GM23338 (cell line): ENCODE results near the gene TDG. TPM values are rescaled to one million over a fixed set of nuclear protein-coding genes. Genes with fewer than 3 reads are reported as not detected.

Experiments
- ATAC-seq: fragments of 200-7000 bp; cut with Tn5 transposase; 3 replicates; pipeline ENCODE4 v1.9.1; 2020
- DNase-seq: peaks from one replicate; pipeline ENCODE4 v3.0.0-alpha.2; 2015; ENCODE audit warnings: low spot score
- H2AFZ ChIP-seq: fragments of 200-600 bp; sonication (generic); 2 replicates; pipeline ENCODE4 v1.8.0; 2016; ENCODE audit warnings: antibody characterized with exemption, mild to moderate bottlenecking, moderate library complexity
- H3F3A ChIP-seq: fragments of 200-600 bp; sonication (generic); replicated peaks from 2 replicates; pipeline ENCODE4 v1.8.0; 2017; ENCODE audit warnings: antibody characterized with exemption, mixed run types, low read depth
- H3K27ac ChIP-seq: fragments of 200-600 bp; sonication (generic); 2 replicates; pipeline ENCODE4 v1.6.1; 2016; ENCODE audit warnings: low read depth
- H3K27me3 ChIP-seq: fragments of 200-600 bp; sonication (generic); 2 replicates; pipeline ENCODE4 v1.8.0; 2016; ENCODE audit warnings: mild to moderate bottlenecking, mixed run types, moderate library complexity; ENCODE audit not compliant: insufficient read depth
- H3K36me3 ChIP-seq: fragments of 200-600 bp; sonication (generic); 2 replicates; pipeline ENCODE4 v1.8.0; 2016; ENCODE audit warnings: mild to moderate bottlenecking; ENCODE audit not compliant: insufficient read depth
- H3K4me1 ChIP-seq: fragments of 200-600 bp; sonication (generic); 2 replicates; pipeline ENCODE4 v1.8.0; 2016; ENCODE audit warnings: mild to moderate bottlenecking, moderate library complexity; ENCODE audit not compliant: insufficient read depth
- H3K4me2 ChIP-seq: fragments of 200-600 bp; sonication (generic); 2 replicates; pipeline ENCODE4 v1.7.1; 2017; ENCODE audit warnings: mixed run types
- H3K4me3 ChIP-seq: fragments of 200-600 bp; sonication (generic); 2 replicates; pipeline ENCODE4 v1.6.1; 2016; ENCODE audit warnings: mixed run types
- H3K79me2 ChIP-seq: fragments of 200-600 bp; sonication (generic); replicated peaks from 2 replicates; pipeline ENCODE4 v1.8.0; 2017; ENCODE audit warnings: mild to moderate bottlenecking; ENCODE audit not compliant: insufficient read depth
- H3K9me2 ChIP-seq: fragments of 200-600 bp; sonication (generic); 2 replicates; pipeline ENCODE4 v1.8.0; 2017; ENCODE audit not compliant: insufficient read depth
- H4K20me1 ChIP-seq: fragments of 200-600 bp; sonication (generic); replicated peaks from 2 replicates; pipeline ENCODE4 v1.8.0; 2017; ENCODE audit warnings: mild to moderate bottlenecking; ENCODE audit not compliant: insufficient read depth
- H3K27ac Mint-ChIP-seq: 2 replicates; pipeline ENCODE4 v1.8.0; 2020; ENCODE audit warnings: inconsistent platforms, mild to moderate bottlenecking, moderate library complexity, mixed read lengths
- H3K27me3 Mint-ChIP-seq: 3 replicates; pipeline ENCODE4 v1.8.0; 2022; ENCODE audit warnings: low read depth, mild to moderate bottlenecking, moderate library complexity, mixed read lengths, inconsistent platforms; ENCODE audit not compliant: insufficient read depth, poor library complexity
- H3K36me3 Mint-ChIP-seq: 3 replicates; pipeline ENCODE4 v1.8.0; 2021; ENCODE audit warnings: low read depth, mild to moderate bottlenecking, inconsistent platforms, moderate library complexity, mixed read lengths
- H3K4me1 Mint-ChIP-seq: 3 replicates; pipeline ENCODE4 v1.8.0; 2020; ENCODE audit warnings: mild to moderate bottlenecking, inconsistent platforms, mixed read lengths
- H3K4me3 Mint-ChIP-seq: 3 replicates; pipeline ENCODE4 v1.8.0; 2021; ENCODE audit warnings: moderate library complexity, mild to moderate bottlenecking, inconsistent platforms, mixed read lengths
- H3K9me3 Mint-ChIP-seq: 3 replicates; pipeline ENCODE4 v1.8.0; 2020; ENCODE audit warnings: moderate library complexity, mild to moderate bottlenecking, inconsistent platforms, mixed read lengths
- CREB1 ChIP-seq: fragments of 250-450 bp; sonication (Bioruptor Pico); IDR thresholded peaks from 2 replicates; pipeline ENCODE4 v1.5.0; 2020; ENCODE audit warnings: low read depth, mild to moderate bottlenecking, moderate library complexity
- CTCF ChIP-seq, 2 experiments: fragments of 200-600 bp in 1 of 2; sonication (generic) in 1 of 2; conservative IDR thresholded peaks; 2 replicates each; pipeline versions ENCODE4 v1.5.1 to v1.6.1; 2016 to 2017; ENCODE audit warnings: antibody characterized with exemption in 2 of 2, low read depth in 2 of 2, mild to moderate bottlenecking in 2 of 2, moderate library complexity in 1 of 2
- ETS1 ChIP-seq: IDR thresholded peaks from 2 replicates; pipeline ENCODE4 v1.6.1; 2016; ENCODE audit warnings: antibody characterized with exemption
- EZH2 ChIP-seq: fragments of 200-600 bp; sonication (generic); IDR thresholded peaks from one replicate; pipeline ENCODE4 v1.8.0; 2017; ENCODE audit warnings: antibody characterized with exemption, mild to moderate bottlenecking, low read depth; ENCODE audit not compliant: unreplicated experiment
- EZH2phosphoT487 ChIP-seq: fragments of 200-600 bp; sonication (generic); IDR thresholded peaks from one replicate; pipeline ENCODE4 v1.8.1; 2018; ENCODE audit warnings: antibody characterized with exemption; ENCODE audit not compliant: unreplicated experiment
- NANOG ChIP-seq: IDR thresholded peaks from 2 replicates; pipeline ENCODE4 v1.6.1; 2016; ENCODE audit warnings: antibody characterized with exemption, borderline replicate concordance
- POLR2AphosphoS5 ChIP-seq: IDR thresholded peaks from 2 replicates; pipeline ENCODE4 v1.6.1; 2016; ENCODE audit warnings: antibody characterized with exemption, low read depth
- REST ChIP-seq: IDR thresholded peaks from one replicate; pipeline ENCODE4 v1.6.1; 2018; ENCODE audit warnings: antibody characterized with exemption; ENCODE audit not compliant: unreplicated experiment
- STAT1 ChIP-seq: IDR thresholded peaks from one replicate; pipeline ENCODE4 v1.6.1; 2016; ENCODE audit warnings: antibody characterized with exemption; ENCODE audit not compliant: unreplicated experiment
- ZNF114 ChIP-seq: fragments of 250-450 bp; sonication (Bioruptor Pico); IDR thresholded peaks from 2 replicates; pipeline ENCODE4 v1.5.0; 2020; ENCODE audit warnings: mild to moderate bottlenecking, moderate library complexity
- ZNF331 ChIP-seq: fragments of 250-450 bp; sonication (Bioruptor Pico); IDR thresholded peaks from 2 replicates; pipeline ENCODE4 v1.5.0; 2020; ENCODE audit warnings: low read depth, mild to moderate bottlenecking, moderate library complexity
- ZNF462 ChIP-seq: fragments of 250-450 bp; sonication (Bioruptor Pico); IDR thresholded peaks from 2 replicates; pipeline ENCODE4 v1.5.0; 2020; ENCODE audit warnings: mild to moderate bottlenecking, moderate library complexity
- polyA plus RNA-seq: library from polyadenylated mRNA; unstranded; fragments of >200 nt; fragmentation: Nextera tagmentation; extraction: Ambion mirVana; gene quantifications from 2 replicates; pipeline ENCODE4 v1.2.1, GENCODE V29; 2016
- total RNA-seq: library from RNA; depleted of rRNA; stranded (reverse); fragments of >200 nt; shearing (Covaris generic); gene quantifications from 2 replicates; pipeline ENCODE4 v1.2.3, GENCODE V29; 2014

The TDG gene
- total and polyA plus RNA-seq, 2 experiments from 2014 or later, result 57.0 to 66.2 TPM

- Histone ChIP-seq H3K27ac (no peak overlapping the region), H3K4me2 (no peak overlapping the region), H3K27me3 (no peaks in the 10 kb centered on the region), H3K4me1 (no peaks in the 10 kb centered on the region), H2AFZ (no peak overlapping the region), H4K20me1 (no peaks in the 10 kb centered on the region), H3F3A (no peaks in the 10 kb centered on the region), H3K9me2 (no peaks in the 10 kb centered on the region), H3K79me2 (no peaks in the 10 kb centered on the region), H3K36me3 (no peaks in the 10 kb centered on the region), H3K4me3 (no peak overlapping the region)
- ATAC-seq (no peak), DNase-seq (no peak)
- Mint-ChIP-seq H3K27ac (no peak overlapping the region), H3K36me3 (no peaks in the 10 kb centered on the region; the same call in 2 of the 3 replicates), H3K4me1 (no peaks in the 10 kb centered on the region), H3K4me3 (no peak overlapping the region), H3K9me3 (peaks cover 18% of the 10 kb centered on the region), H3K27me3 (peaks cover 2% of the 10 kb centered on the region)
- TF ChIP-seq ETS1, result no peak
- TF ChIP-seq STAT1, result no peak
- no peak for TF ChIP-seq NANOG
- no peak for TF ChIP-seq REST
- TF ChIP-seq CREB1 (CRISPR knock-in tag), result no peak
- no peak for TF ChIP-seq EZH2
- no peak for TF ChIP-seq EZH2phosphoT487
- no peak for TF ChIP-seq CTCF (conservative IDR thresholded peaks at IDR 0.05; ENCODE audit: low read depth in 2 of 2)
- TF ChIP-seq ZNF331, result no peak
- no peak for TF ChIP-seq POLR2AphosphoS5
- no peak for TF ChIP-seq ZNF114 (CRISPR knock-in tag)
- TF ChIP-seq ZNF462 (CRISPR knock-in tag), result no peak
Observed at GRCh38 chr12:104023710-104024109, 58.0 kb downstream of the TDG start.
